ENCODE results near the gene ATP13A5.

ATP13A5 gene

DNA sequence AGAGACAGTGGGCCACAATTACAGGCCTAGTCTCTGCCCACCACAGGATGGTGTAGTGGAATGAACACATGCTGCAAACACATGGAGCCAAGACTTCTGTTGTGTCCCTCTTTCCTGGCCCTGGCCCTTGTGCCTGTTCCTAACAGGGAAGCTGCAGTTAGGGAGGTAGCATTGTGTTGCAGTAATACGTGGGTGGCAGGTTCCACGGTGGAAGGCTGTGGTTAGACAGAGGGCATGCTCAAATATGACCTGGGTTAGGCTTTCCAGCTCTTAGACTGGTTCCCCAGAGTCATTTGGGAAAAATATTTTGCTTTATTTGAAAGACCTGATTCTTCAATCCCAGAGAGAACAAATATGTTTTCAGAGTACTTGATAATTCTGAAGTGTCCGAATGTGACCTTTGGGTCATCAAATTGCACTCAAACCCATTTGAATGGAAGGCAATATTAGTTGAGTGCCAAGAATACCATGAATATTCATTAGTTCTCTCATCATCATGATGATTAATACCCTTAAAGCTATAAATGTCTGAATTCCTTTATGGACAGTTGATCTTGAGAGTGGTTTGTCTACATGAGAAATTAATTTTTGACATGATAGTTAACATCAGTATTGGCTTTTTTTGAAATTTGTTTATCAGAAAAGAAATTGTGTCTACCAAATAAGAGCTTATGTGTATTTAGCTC is 109.1 kb downstream of the ATP13A5 start:
- no peak for DNase-seq

- no peak for DNase-seq
These were observed 115.8 kb downstream of the ATP13A5 start for GRCh38 chr3:193262707-193263106.

- no peak for DNase-seq
These were observed 116.6 kb downstream of the ATP13A5 start for GRCh38 chr3:193261970-193262369.

- no peak for DNase-seq
These were observed 124.4 kb downstream of the ATP13A5 start for GRCh38 chr3:193253986-193254660.

GRCh38 chr3:193250492-193250891 is 128.1 kb downstream of the ATP13A5 start:
- no peak for DNase-seq

GRCh38 chr3:193248848-193249468 is 129.6 kb downstream of the ATP13A5 start:
- DNase-seq, result no peak

DNA sequence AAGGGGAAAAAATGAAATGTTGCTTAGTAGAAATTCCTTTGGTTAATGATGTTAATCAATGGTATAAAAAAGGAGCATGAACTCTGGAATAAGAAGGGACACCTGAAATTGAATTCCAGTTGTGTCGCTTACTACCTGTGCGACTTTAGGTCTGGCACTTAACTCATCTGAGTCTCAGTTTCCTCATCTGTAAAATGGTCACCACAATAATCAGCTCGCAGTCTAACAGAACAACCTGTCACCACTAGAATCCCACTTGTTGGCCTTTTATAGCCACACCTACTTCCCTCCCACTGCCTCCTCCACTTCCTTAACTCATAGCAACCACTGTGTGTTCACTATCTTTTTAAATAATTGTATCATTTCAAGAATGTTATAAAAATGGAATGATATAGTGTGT is 135.0 kb downstream of the ATP13A5 start:
- DNase-seq, result no peak

GRCh38 chr3:193241716-193242115 is 136.8 kb downstream of the ATP13A5 start:
- DNase-seq, result no peak

GRCh38 chr3:193240850-193241706 is 137.5 kb downstream of the ATP13A5 start, which contains the start of gene PLAAT1:
TSS of gene PLAAT1 (plus strand) at chr3:193241222. CDS start at chr3:193255651, 14,429 bp downstream.
- DNase-seq, result no peak

GRCh38 chr3:193240436-193240849 is 138.1 kb downstream of the ATP13A5 start:
- DNase-seq, result no peak

DNA sequence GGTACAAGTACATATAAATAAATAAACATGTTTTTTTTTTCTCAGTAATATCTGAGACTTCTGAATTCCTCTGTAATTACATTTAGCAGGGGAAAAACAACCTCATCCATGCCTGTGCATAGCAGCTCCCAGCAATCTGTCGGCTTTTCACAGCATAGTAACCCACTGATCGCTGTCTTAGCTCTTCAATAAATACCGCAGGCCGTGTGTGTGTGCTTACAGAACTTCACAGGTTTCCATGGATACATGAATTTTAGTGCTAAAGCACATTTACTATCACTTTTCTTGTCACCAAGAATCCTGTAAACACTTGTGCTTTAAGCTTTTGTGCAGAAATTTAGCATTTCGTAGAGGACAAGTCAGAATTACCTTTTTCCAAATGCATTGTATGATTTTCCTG is 141.5 kb downstream of the ATP13A5 start:
- DNase-seq, result no peak

DNA sequence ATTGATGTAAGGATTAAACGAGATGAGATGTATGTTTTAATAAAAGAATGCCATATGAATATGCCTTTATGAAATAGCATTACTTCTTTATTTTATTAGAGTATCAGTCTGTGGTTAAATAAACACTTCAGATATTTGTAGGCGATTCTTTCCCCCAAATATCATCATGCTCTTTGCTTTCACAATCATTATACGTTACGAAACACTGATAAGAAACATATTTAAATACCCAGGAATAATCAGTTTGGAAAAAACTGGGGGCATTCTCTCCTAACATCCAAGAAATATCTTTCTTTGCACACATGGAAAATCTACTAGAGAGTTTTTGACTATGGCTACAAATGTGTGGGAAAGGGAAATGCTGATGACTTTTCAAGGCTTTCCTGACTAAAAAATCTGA is 142.0 kb downstream of the ATP13A5 start:
- DNase-seq, result no peak

GRCh38 chr3:193231201-193231600 is 147.4 kb downstream of the ATP13A5 start:
- DNase-seq, result no peak

- DNase-seq, result no peak
These were observed 147.9 kb downstream of the ATP13A5 start for GRCh38 chr3:193230610-193231009.

DNA sequence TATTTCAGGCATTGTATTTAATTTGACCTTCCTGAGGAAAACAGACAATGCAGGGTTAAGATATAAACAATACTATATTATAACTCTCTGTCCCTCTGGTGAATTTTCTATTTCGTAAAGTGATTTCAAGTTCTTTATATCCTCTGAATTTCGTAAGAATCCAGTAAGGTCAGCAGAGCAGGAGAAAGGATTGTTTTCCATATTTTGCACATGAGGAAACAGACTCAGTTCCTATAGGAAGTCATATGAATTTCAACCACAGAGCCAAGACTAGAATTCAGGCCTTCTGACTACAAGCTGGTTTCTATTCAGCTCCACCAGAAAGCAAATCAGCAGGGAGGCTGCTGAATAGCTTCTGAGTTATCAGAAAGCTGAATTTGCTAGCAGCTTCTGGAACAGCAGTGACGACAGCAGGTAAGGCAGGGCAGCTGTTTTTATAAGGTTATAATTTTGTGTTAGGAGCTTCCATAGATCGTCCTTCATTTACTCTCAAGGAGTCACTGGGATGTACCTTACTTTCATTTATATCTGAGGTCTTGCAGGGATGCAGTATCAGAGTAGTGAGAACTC is 148.6 kb downstream of the ATP13A5 start:
- no peak for DNase-seq

DNA sequence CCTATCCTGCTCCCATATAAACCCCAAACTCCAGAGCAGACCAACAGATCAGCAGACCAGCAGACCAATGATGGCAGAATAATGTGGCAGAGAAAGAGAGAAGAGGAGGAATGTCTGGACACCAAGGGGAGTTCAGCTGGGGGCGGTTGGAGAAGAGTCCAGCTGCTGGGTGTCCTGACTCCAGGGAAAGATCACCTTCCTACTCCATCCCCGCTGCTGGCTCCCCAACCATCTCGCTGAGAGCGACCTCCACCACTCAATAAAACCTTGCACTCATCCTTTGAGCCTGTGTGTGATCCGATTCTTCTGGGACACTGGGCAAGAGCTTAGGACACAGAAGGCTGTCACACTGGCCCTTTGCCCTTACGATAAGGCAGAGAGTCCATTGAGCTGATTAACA is 150.3 kb downstream of the ATP13A5 start:
- DNase-seq, result no peak

- no peak for DNase-seq
These were observed 153.0 kb downstream of the ATP13A5 start for GRCh38 chr3:193225302-193226125.
